K562 (cell line): ENCODE data around the gene SMYD1. TPM values are rescaled to one million over a fixed set of nuclear protein-coding genes. Genes with fewer than 3 reads are reported as not detected.
A peak's percentile ranks its signal among the peaks of the same experiment; 100 is the strongest.

Experiments
- ATAC-seq: fragments of 200-7000 bp; cut with Tn5 transposase; 3 replicates; pipeline ENCODE4 v1.9.1; 2020; ENCODE audit warnings: moderate library complexity
- BruUV-seq: library from RNA; stranded (reverse); fragments of 400-500 nt; replicated peaks from 2 replicates; lab custom pipeline; 2021; lab: Mats Ljungman, UMichigan
- CTCF ChIA-PET: fragments of 300-600 bp; formaldehyde crosslinking; extraction: SDS; loops from one replicate; lab custom pipeline; 2021; ENCODE audit warnings: low intra/inter-chr PET ratio; lab: Yijun Ruan, JAX
- POLR2A ChIA-PET: fragments of 300-600, 350-650 bp; sonication (Branson Sonifier 250); formaldehyde crosslinking; extraction: SDS; loops from one replicate; lab custom pipeline; 2021; ENCODE audit warnings: antibody characterized with exemption, inconsistent platforms; lab: Yijun Ruan, JAX
- DNase-seq, 4 experiments: peaks; one replicate each; pipeline versions ENCODE4 v3.0.0 to v3.0.0-alpha.2; 2011 to 2018; ENCODE audit warnings: low spot score in 3 of 4, mixed read lengths in 3 of 4; ENCODE audit errors: extremely low read depth in 1 of 4
- FAIRE-seq: peaks from 2 replicates; lab custom pipeline; 2011; peaks lifted over from hg19 to GRCh38; lab: Jason Lieb, UNC
- H2AFZ ChIP-seq: 2 replicates; pipeline ENCODE4 v1.6.0; 2011; ENCODE audit warnings: low read depth, low read length, control low read depth, inconsistent platforms
- H3K27ac ChIP-seq: fragments of 200-600 bp; 3 replicates; pipeline ENCODE4 v1.8.0; 2011; ENCODE audit warnings: low read depth, mild to moderate bottlenecking, control low read depth, inconsistent platforms, low read length, moderate library complexity, mixed read lengths; ENCODE audit errors: extremely low read depth
- H3K27me3 ChIP-seq, 2 experiments: fragments of 300-600 bp in 1 of 2; 2 replicates in 1 of 2; 3 replicates in 1 of 2; pipeline versions ENCODE4 v1.6.0 to v1.8.0; 2011; ENCODE audit warnings: inconsistent platforms in 2 of 2, low read length in 2 of 2, mild to moderate bottlenecking in 1 of 2, mixed read lengths in 1 of 2, moderate library complexity in 1 of 2; ENCODE audit not compliant: control insufficient read depth in 2 of 2, insufficient read depth in 2 of 2
- H3K36me3 ChIP-seq: fragments of 300-600 bp; 3 replicates; pipeline ENCODE4 v1.8.0; 2011; ENCODE audit warnings: mild to moderate bottlenecking, low read length, inconsistent platforms; ENCODE audit not compliant: control insufficient read depth, insufficient read depth
- H3K4me1 ChIP-seq, 2 experiments: fragments of 200-600 bp in 1 of 2; replicated peaks in 1 of 2; 2 replicates in 1 of 2; 3 replicates in 1 of 2; pipeline versions ENCODE4 v1.5.1 to v1.8.0; 2011; ENCODE audit warnings: inconsistent platforms in 2 of 2, low read length in 2 of 2, mild to moderate bottlenecking in 1 of 2, mixed read lengths in 1 of 2, moderate library complexity in 1 of 2; ENCODE audit not compliant: control insufficient read depth in 2 of 2, insufficient read depth in 2 of 2
- H3K4me2 ChIP-seq: 2 replicates; pipeline ENCODE4 v1.6.1; 2011; ENCODE audit warnings: low read length, control low read depth, inconsistent platforms, mixed read lengths; ENCODE audit not compliant: insufficient read depth
- H3K4me3 ChIP-seq: fragments of 200-600 bp; sonication (generic), shearing (Covaris generic); 2 replicates; pipeline ENCODE4 v1.5.1; 2016; ENCODE audit warnings: control low read depth, inconsistent platforms
- H3K79me2 ChIP-seq: fragments of 200-600 bp; 3 replicates; pipeline ENCODE4 v1.8.0; 2011; ENCODE audit warnings: low read length, inconsistent platforms; ENCODE audit not compliant: control insufficient read depth, insufficient read depth
- H3K9ac ChIP-seq, 2 experiments: 2 replicates each; pipeline versions ENCODE4 v1.6.0 to v1.6.1; 2011; ENCODE audit warnings: low read depth in 2 of 2, low read length in 2 of 2, control low read depth in 1 of 2, inconsistent platforms in 1 of 2, mild to moderate bottlenecking in 1 of 2, mixed read lengths in 1 of 2; ENCODE audit not compliant: insufficient read depth in 1 of 2
- H3K9me1 ChIP-seq: one replicate; pipeline ENCODE4 v1.6.0; 2011; ENCODE audit warnings: inconsistent platforms, mild to moderate bottlenecking, low read length, moderate library complexity; ENCODE audit not compliant: control insufficient read depth, insufficient read depth
- H3K9me3 ChIP-seq: replicated peaks from 2 replicates; pipeline ENCODE4 v1.5.1; 2011; ENCODE audit warnings: low read depth, low read length, inconsistent platforms; ENCODE audit not compliant: control insufficient read depth, insufficient read depth
- H4K20me1 ChIP-seq: replicated peaks from 2 replicates; pipeline ENCODE4 v1.6.1; 2011; ENCODE audit warnings: low read length, inconsistent platforms, mixed read lengths; ENCODE audit not compliant: control insufficient read depth, insufficient read depth
- FIP1L1 ChIP-seq: fragments of 200-400 bp; formaldehyde crosslinking; IDR thresholded peaks from 2 replicates; pipeline ENCODE4 v1.6.1; 2018; ENCODE audit warnings: mild to moderate bottlenecking, low read depth, low read length; ENCODE audit not compliant: poor library complexity, severe bottlenecking
- HEY1 ChIP-seq: fragments of 250-450 bp; sonication (Bioruptor Pico); IDR thresholded peaks from 2 replicates; pipeline ENCODE4 v1.5.0; 2020; ENCODE audit warnings: mild to moderate bottlenecking, moderate library complexity, borderline replicate concordance
- HINFP ChIP-seq: fragments of 450-650 bp; conservative IDR thresholded peaks from 2 replicates; pipeline ENCODE4 v1.6.1; 2016; ENCODE audit warnings: missing genetic modification characterization, low read depth, mild to moderate bottlenecking, control low read depth, missing compliant biosample characterization
- NR2C1 ChIP-seq, 2 experiments: fragments of 450-650 bp; IDR thresholded peaks; 2 replicates each; pipeline ENCODE4 v1.6.1; 2017; ENCODE audit warnings: mild to moderate bottlenecking in 2 of 2, antibody characterized with exemption in 1 of 2, inconsistent platforms in 1 of 2, missing compliant biosample characterization in 1 of 2, missing genetic modification characterization in 1 of 2
- PREB ChIP-seq: sonication (generic); formaldehyde crosslinking; IDR thresholded peaks from 2 replicates; pipeline ENCODE4 v1.8.1; 2023; ENCODE audit warnings: mild to moderate bottlenecking, missing genetic modification reagents
- SIX5 ChIP-seq, 2 experiments: IDR thresholded peaks; 2 replicates each; pipeline ENCODE4 v1.6.1; 2011; ENCODE audit warnings: low read length in 2 of 2, borderline replicate concordance in 1 of 2, low read depth in 1 of 2, mild to moderate bottlenecking in 1 of 2, moderate library complexity in 1 of 2; ENCODE audit not compliant: insufficient read depth in 1 of 2
- ZBTB34 ChIP-seq: fragments of 250-450 bp; sonication (Bioruptor Pico); IDR thresholded peaks from 2 replicates; pipeline ENCODE4 v1.8.0; 2021; ENCODE audit warnings: mild to moderate bottlenecking, moderate library complexity
- ZNF274 ChIP-seq: IDR thresholded peaks from 2 replicates; pipeline ENCODE4 v1.6.1; 2011; ENCODE audit warnings: low read depth, mild to moderate bottlenecking, low read length, moderate library complexity, borderline replicate concordance
- ZNF583 ChIP-seq: fragments of 250-450 bp; sonication (Bioruptor Pico); IDR thresholded peaks from 2 replicates; pipeline ENCODE4 v1.4.0; 2020
- WGBS: fragments of 100-300 bp; shearing (Covaris generic); methylation state at CpG from one replicate; pipeline ENCODE4 v1.1.6; 2016; ENCODE audit warnings: low coverage, mixed read lengths; ENCODE audit not compliant: insufficient coverage; ENCODE audit errors: missing lambda C conversion rate; 5-methylcytosine and 5-hydroxymethylcytosine counted together
- in situ Hi-C: fragments of 300-500 bp; cut with MboI; formaldehyde crosslinking; loops from 4 replicates; pipeline ENCODE4 v1.15.0; 2018; ENCODE audit warnings: inconsistent platforms, mixed read lengths
- intact Hi-C: fragments of 100-400 bp; cut with micrococcal nuclease; formaldehyde crosslinking; loops from 2 replicates; pipeline ENCODE4 v1.14.2; 2022
- polyA plus RNA-seq, 8 experiments: library from polyadenylated mRNA; depleted of rRNA in 4 of 8; stranded (reverse) in 5 of 8; unstranded in 3 of 8; fragments of >200 nt; fragmentation: Nextera tagmentation in 2 of 8; fragmentation: Illumina TruSeq in 1 of 8; extraction: Ambion mirVana in 2 of 8; extraction: Trizol in 1 of 8; gene quantifications; 2 replicates each; pipeline versions ENCODE4 v1.2.1 to v1.2.3, GENCODE V29; 2011 to 2014; ENCODE audit warnings: inconsistent platforms in 1 of 8, missing spikeins in 1 of 8
- total RNA-seq, 7 experiments: library from RNA; depleted of rRNA in 6 of 7; stranded (reverse); fragments of >200 nt in 6 of 7; fragmentation: Illumina TruSeq in 2 of 7; extraction: Trizol in 2 of 7; gene quantifications; 2 replicates each; pipeline versions ENCODE4 v1.2.1 to v1.2.3, GENCODE V29; 2011 to 2021; ENCODE audit warnings: low replicate concordance in 1 of 7

Gene SMYD1
- total and polyA plus RNA-seq, 9 of the 15 experiments (the other 6 are each of a cell fraction or from before 2014, with no cell fraction given), result not detected

GRCh38 chr2:88061295-88061694 is 6.3 kb upstream of the SMYD1 start (continued):
- TF ChIP-seq HINFP (no peak), HEY1 (CRISPR knock-in tag) (0 out of 2 replicates have a peak, but pooled peaks have one; percentile 9), NR2C1 (IDR thresholded peaks at IDR 0.05) (no peak), NR2C1 (tag; IDR thresholded peaks at IDR 0.05) (0 out of 2 replicates have a peak, but pooled peaks have one; percentile 30)

- H3K4me3 ChIP-seq, result no peak overlapping the region
- in situ Hi-C loops, result no loop called here
- FAIRE-seq (no peak), DNase-seq (no peak), ATAC-seq (no peak)
- H3K27me3 ChIP-seq, result no peaks in the 10 kb centered on the region
- no peaks in the 10 kb centered on the region for H3K79me2 ChIP-seq
- H3K4me1 ChIP-seq, result peaks cover 7 to 13% of the 10 kb centered on the region in 2 experiments; a peak in 3 of 5 replicates
- CTCF ChIA-PET, result no interaction called here
- no peak overlapping the region for H3K27ac ChIP-seq
- no peaks in the 10 kb centered on the region for H3K36me3 ChIP-seq
- no peaks in the 10 kb centered on the region for H4K20me1 ChIP-seq
- no peak overlapping the region for H3K9ac ChIP-seq
- no peaks in the 10 kb centered on the region for H3K9me3 ChIP-seq
- H3K4me2 ChIP-seq, result no peak overlapping the region
- intact Hi-C loops, result no loop called here
- no TSS peak for BruUV-seq
- H2AFZ ChIP-seq, result no peak overlapping the region
- no peaks in the 10 kb centered on the region for H3K9me1 ChIP-seq
- TF ChIP-seq ZBTB34 (CRISPR knock-in tag), result no peak
- no peak for TF ChIP-seq ZNF274
- TF ChIP-seq SIX5 (IDR thresholded peaks at IDR 0.05; ENCODE audit: borderline replicate concordance in 1 of 2, insufficient read depth in 1 of 2, low read depth in 1 of 2, low read length in 2 of 2), result no peak
- TF ChIP-seq FIP1L1, result no peak
- TF ChIP-seq ZNF583 (CRISPR knock-in tag), result no peak
- TF ChIP-seq PREB (CRISPR knock-in tag), result no peak
- 60% methylated on average over 4 of the region's 4 CpGs for WGBS
- POLR2A ChIA-PET, result interaction anchor here (1.4 kb wide), 1 partner anchor 12 kb away, joined by 4 read pairs; no protein-coding TSS in a partner anchor
These were observed 1.1 kb upstream of the SMYD1 start for GRCh38 chr2:88066543-88066942.
